Adrenal gland (tissue), 12 donors: ENCODE results near the gene RYR3. TPM values are rescaled to one million over a fixed set of nuclear protein-coding genes. Genes with fewer than 3 reads are reported as not detected.

Source experiments
- DNase-seq, 7 donors: peaks; one replicate each; pipeline ENCODE4 v3.0.0-alpha.2; 2019 to 2020
- H3K27ac ChIP-seq, 5 donors: fragments of 200-600 bp; sonication (generic) in 4 of 5; 1 replicate in 3 of 5; 2 replicates in 2 of 5; pipeline versions ENCODE4 v1.5.1 to v1.8.0; 2016 to 2020; ENCODE audit warnings: mild to moderate bottlenecking in 1 of 5
- H3K27me3 ChIP-seq: fragments of 200-600 bp; 2 replicates; pipeline ENCODE4 v1.8.0; 2021
- H3K36me3 ChIP-seq, 2 donors: fragments of 200-600 bp; replicated peaks in 1 of 2; 1 replicate in 1 of 2; 2 replicates in 1 of 2; pipeline versions ENCODE4 v1.5.1 to v1.8.0; 2018 to 2022
- H3K4me1 ChIP-seq, 2 donors: fragments of 200-600 bp; replicated peaks in 1 of 2; 1 replicate in 1 of 2; 2 replicates in 1 of 2; pipeline versions ENCODE4 v1.5.1 to v1.8.0; 2018 to 2021
- H3K4me3 ChIP-seq, 4 donors: fragments of 200-600 bp; sonication (generic) in 3 of 4; one replicate each; pipeline ENCODE4 v1.5.1; 2016 to 2018
- H3K9me3 ChIP-seq, 3 donors: fragments of 200-600 bp; sonication (generic) in 1 of 3; replicated peaks in 1 of 3; 1 replicate in 2 of 3; 2 replicates in 1 of 3; pipeline versions ENCODE4 v1.5.1 to v1.8.0; 2016 to 2021
- CTCF ChIP-seq, 6 experiments: fragments of 450-650 bp in 4 of 6; fragments of 200-600 bp in 2 of 6; sonication (generic) in 1 of 6; IDR thresholded peaks; 1 replicate in 5 of 6; 2 replicates in 1 of 6; pipeline versions ENCODE4 v1.5.1 to v1.8.0; 2016 to 2021; ENCODE audit warnings: antibody characterized with exemption in 6 of 6, mild to moderate bottlenecking in 2 of 6, moderate library complexity in 1 of 6
- POLR2A ChIP-seq, 2 donors: fragments of 450-650 bp; IDR thresholded peaks; one replicate each; pipeline ENCODE4 v1.6.1; 2017; ENCODE audit warnings: antibody characterized with exemption in 2 of 2, mild to moderate bottlenecking in 2 of 2, moderate library complexity in 1 of 2
- WGBS, 4 donors: extraction: QIAGEN DNeasy Blood & Tissue Kit in 2 of 4; methylation state at CpG; one replicate each; pipeline versions ENCODE4 v1.1.5 to v1.1.7; 2013 to 2017; 5-methylcytosine and 5-hydroxymethylcytosine counted together
- intact Hi-C, 2 donors: fragments of 100-400 bp; cut with DNase I; formaldehyde crosslinking; loops; one replicate each; pipeline versions ENCODE4 v1.14.1 to v1.15.0; 2022 to 2023
- polyA plus RNA-seq, 3 donors: library from polyadenylated mRNA; stranded (reverse); fragments of 200-250 nt in 2 of 3; fragments of 350-450 nt in 1 of 3; fragmentation: Illumina TruSeq in 1 of 3; extraction: RNeasy Lipid Tissue Mini Kit (QIAGEN cat#74804) in 1 of 3; gene quantifications; one replicate each; pipeline ENCODE4 v1.2.3, GENCODE V29; 2013 to 2014
- total RNA-seq, 9 donors: library from RNA; depleted of rRNA in 4 of 9; stranded (reverse); fragments of >200 nt in 4 of 9; fragments of 120-200 nt in 1 of 9; fragmentation: NEBNext Ultra II Directional in 1 of 9; extraction: Animal tissue kit (Norgen Biotek cat#: 25700) in 1 of 9; gene quantifications; one replicate each; pipeline versions ENCODE4 v1.1.0 to v1.2.4, GENCODE V29; 2013 to 2023
- donor health status: healthy with polysubstance abuse.
- donor health status: Bipolar disorder and iron deficiency.
- donor health status: DM: yes; HTN: yes; CAD: no.
- donor health status: DM: no; HTN: no; CAD: no.
- donor health status: DM: no; HTN: no; CAD: no.
- donor health status: DM: yes; HTN: yes; CAD: no.

Gene RYR3
- total and polyA plus RNA-seq, 12 donors: 0.32 to 60.7 (median 3.4) TPM

- TF ChIP-seq POLR2A (IDR thresholded peaks at IDR 0.05) (no peak), CTCF (IDR thresholded peaks at IDR 0.05) (no peak)
- Histone ChIP-seq H3K36me3 (no peaks in the 10 kb centered on the region), H3K4me1 (no peaks in the 10 kb centered on the region), H3K9me3 (no peaks in the 10 kb centered on the region), H3K27ac (no peak overlapping the region), H3K4me3 (no peak overlapping the region), H3K27me3 (no peaks in the 10 kb centered on the region)
- no peak for DNase-seq
- intact Hi-C loops: no loop called here
- WGBS, 4 donors: 71 to 80% (median 77%) methylated on average over 5 of the region's 5 CpGs
Observed at GRCh38 chr15:33782966-33783365, 472.2 kb downstream of the RYR3 start.

DNA sequence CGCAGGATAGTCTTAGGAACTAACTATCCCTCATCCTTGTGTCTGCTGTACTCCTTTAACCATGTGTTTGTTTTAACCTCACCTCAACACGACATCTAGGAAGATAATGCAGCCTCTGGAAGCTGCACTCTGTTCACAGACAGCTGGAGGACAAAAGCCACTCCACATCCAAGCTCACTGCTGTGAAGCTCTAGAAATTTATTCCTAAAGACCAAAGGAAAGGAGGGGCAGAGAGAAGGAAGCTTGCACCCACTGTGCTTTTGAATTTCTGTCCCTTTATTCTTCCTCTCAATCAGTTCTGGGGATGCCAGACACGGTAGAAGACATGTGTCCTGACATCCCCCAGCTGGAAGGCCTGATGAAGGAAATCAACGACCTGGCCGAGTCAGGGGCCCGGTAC, 474.6 kb downstream of the RYR3 start:
- 83 to 86% (median 84%) methylated on average over 6 of the region's 6 CpGs for WGBS, 4 donors
- Histone ChIP-seq H3K27me3 (no peaks in the 10 kb centered on the region), H3K36me3 (no peaks in the 10 kb centered on the region), H3K9me3 (no peaks in the 10 kb centered on the region), H3K4me3 (no peak overlapping the region), H3K27ac (no peak overlapping the region), H3K4me1 (no peaks in the 10 kb centered on the region)
- DNase-seq: no peak
- intact Hi-C loops: no loop called here
- no peak for TF ChIP-seq POLR2A (IDR thresholded peaks at IDR 0.05)

DNA sequence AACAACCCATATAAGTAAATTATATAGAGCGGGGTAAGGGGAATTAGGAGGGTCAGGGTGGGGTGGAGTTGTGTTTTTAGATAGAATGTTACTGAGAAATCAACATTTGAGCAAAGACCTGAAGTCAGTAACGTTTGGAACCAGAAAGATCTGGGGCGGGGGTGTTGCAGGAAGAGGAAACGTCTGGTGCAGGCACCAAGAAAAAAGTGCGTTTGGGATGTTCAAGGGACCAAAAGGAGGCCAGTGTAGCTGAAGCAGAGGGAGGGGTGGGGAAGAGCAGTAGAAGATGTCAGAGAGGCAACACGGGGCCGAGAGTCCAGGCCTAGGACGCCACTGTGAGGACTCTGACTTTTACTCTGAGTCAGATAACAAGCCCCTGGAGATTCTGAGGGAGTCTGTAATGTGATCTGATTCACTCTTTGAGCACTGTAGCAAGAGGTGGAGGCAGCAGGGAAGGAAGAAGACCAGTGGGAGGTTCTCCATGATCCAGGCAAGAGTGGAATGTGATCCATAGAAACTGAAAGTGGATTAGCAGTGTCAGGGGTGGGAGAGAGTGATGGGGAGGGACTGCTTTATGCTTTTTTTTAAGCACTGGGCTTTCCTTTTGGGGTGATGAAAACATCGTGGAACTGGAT, 478.3 kb downstream of the RYR3 start:
- no peak for TF ChIP-seq POLR2A (IDR thresholded peaks at IDR 0.05)
- no peak for TF ChIP-seq CTCF (IDR thresholded peaks at IDR 0.05)
- 42 to 54% (median 47%) methylated on average over 9 of the region's 9 CpGs for WGBS, 4 donors

GRCh38 chr15:33794453-33794852, 483.7 kb downstream of the RYR3 start:
- no peaks in the 10 kb centered on the region for H3K27me3 ChIP-seq
- no peaks in the 10 kb centered on the region for H3K4me1 ChIP-seq
- intact Hi-C loops: no loop called here
- H3K27ac ChIP-seq: no peak overlapping the region
- H3K4me3 ChIP-seq: no peak overlapping the region
- no peaks in the 10 kb centered on the region for H3K9me3 ChIP-seq
- TF ChIP-seq POLR2A (IDR thresholded peaks at IDR 0.05) (no peak), CTCF (IDR thresholded peaks at IDR 0.05) (no peak)
- no peaks in the 10 kb centered on the region for H3K36me3 ChIP-seq
- DNase-seq: no peak
- 87 to 90% (median 88%) methylated on average over 5 of the region's 5 CpGs for WGBS, 4 donors

More for the DNA sequence above, 478.3 kb downstream of the RYR3 start:
- Histone ChIP-seq H3K4me3 (no peak overlapping the region), H3K27ac (no peak overlapping the region), H3K27me3 (no peaks in the 10 kb centered on the region), H3K9me3 (no peaks in the 10 kb centered on the region), H3K4me1 (no peaks in the 10 kb centered on the region), H3K36me3 (no peaks in the 10 kb centered on the region)
- intact Hi-C loops: no loop called here
- no peak for DNase-seq

- no peaks in the 10 kb centered on the region for H3K4me1 ChIP-seq
- 75 to 87% (median 85%) methylated on average over 3 of the region's 3 CpGs for WGBS, 4 donors
- H3K9me3 ChIP-seq: no peaks in the 10 kb centered on the region
- H3K36me3 ChIP-seq: no peaks in the 10 kb centered on the region
- DNase-seq: no peak
- TF ChIP-seq CTCF (IDR thresholded peaks at IDR 0.05) (no peak), POLR2A (IDR thresholded peaks at IDR 0.05) (no peak)
- H3K4me3 ChIP-seq: no peak overlapping the region
- intact Hi-C loops: no loop called here
- H3K27me3 ChIP-seq: no peaks in the 10 kb centered on the region
- H3K27ac ChIP-seq: no peak overlapping the region
Observed at GRCh38 chr15:33795070-33795469, 484.3 kb downstream of the RYR3 start.
